Heart right ventricle (tissue), 16 donors: ENCODE results near the gene RAB14. TPM values are rescaled to one million over a fixed set of nuclear protein-coding genes. Genes with fewer than 3 reads are reported as not detected.

Experiments
- ATAC-seq, 8 donors: fragments of 200-7000 bp; cut with Tn5 transposase; one replicate each; pipeline ENCODE4 v1.9.1; 2020; ENCODE audit warnings: mild to moderate bottlenecking in 8 of 8, moderate library complexity in 8 of 8, moderate number of reproducible peaks in 1 of 8
- DNase-seq, 2 donors: peaks; one replicate each; pipeline ENCODE4 v3.0.0-alpha.2; 2020
- H3K27ac ChIP-seq, 10 donors: fragments of 200-600 bp; sonication (generic) in 2 of 10; one replicate each; pipeline versions ENCODE4 v1.5.0 to v1.8.0; 2020 to 2022; ENCODE audit warnings: mild to moderate bottlenecking in 3 of 10
- H3K27me3 ChIP-seq, 7 donors: fragments of 200-600 bp; one replicate each; pipeline ENCODE4 v1.8.0; 2021 to 2022; ENCODE audit warnings: mild to moderate bottlenecking in 2 of 7
- H3K36me3 ChIP-seq, 9 donors: fragments of 200-600 bp; sonication (generic) in 1 of 9; one replicate each; pipeline versions ENCODE4 v1.5.0 to v1.8.0; 2020 to 2022; ENCODE audit warnings: mild to moderate bottlenecking in 2 of 9
- H3K4me1 ChIP-seq, 9 donors: fragments of 200-600 bp; sonication (generic) in 1 of 9; one replicate each; pipeline versions ENCODE4 v1.5.0 to v1.8.0; 2020 to 2022; ENCODE audit warnings: mild to moderate bottlenecking in 4 of 9
- H3K4me3 ChIP-seq, 10 donors: fragments of 200-600 bp; sonication (generic) in 2 of 10; one replicate each; pipeline versions ENCODE4 v1.5.0 to v1.8.0; 2020 to 2022; ENCODE audit warnings: mild to moderate bottlenecking in 7 of 10, moderate library complexity in 2 of 10
- H3K9me3 ChIP-seq, 11 donors: fragments of 200-600 bp in 10 of 11; sonication (generic) in 2 of 11; one replicate each; pipeline versions ENCODE4 v1.5.0 to v1.8.0; 2013 to 2022; ENCODE audit warnings: mild to moderate bottlenecking in 2 of 11, control low read depth in 1 of 11, moderate library complexity in 1 of 11
- CTCF ChIP-seq, 9 donors: fragments of 200-600 bp; sonication (generic) in 2 of 9; IDR thresholded peaks; one replicate each; pipeline versions ENCODE4 v1.5.0 to v1.8.0; 2021 to 2022; ENCODE audit warnings: antibody characterized with exemption in 9 of 9, mild to moderate bottlenecking in 5 of 9, moderate library complexity in 1 of 9
- WGBS, 2 donors: extraction: QIAGEN DNeasy Blood & Tissue Kit; methylation state at CpG; one replicate each; pipeline ENCODE4 v1.1.7; 2013; ENCODE audit warnings: inconsistent platforms in 1 of 2; 5-methylcytosine and 5-hydroxymethylcytosine counted together
- intact Hi-C, 10 donors: fragments of 100-400 bp; cut with DNase I; formaldehyde crosslinking; loops; one replicate each; pipeline versions ENCODE4 v1.11.1 to v1.14.2; 2022
- polyA plus RNA-seq, 2 donors: library from polyadenylated mRNA; stranded (reverse); fragments of 200-250 nt; gene quantifications; one replicate each; pipeline ENCODE4 v1.2.3, GENCODE V29; 2013
- total RNA-seq, 10 donors: library from RNA; stranded (reverse); fragmentation: NEBNext Ultra II Directional in 3 of 10; extraction: Animal tissue kit (Norgen Biotek cat#: 25700) in 3 of 10; gene quantifications; one replicate each; pipeline versions ENCODE4 v1.2.1 to v1.2.4, GENCODE V29; 2021 to 2023
- donor health status: Arrhythmogenic right ventricular cardiomyopathy.
- donor health status: ischemic (EF 13 %, LVEDD 7.1; RV severe dilation, severe dysfunction).
- donor health status: healthy with polysubstance abuse.
- donor health status: DM: no; HTN: yes; CAD: no.
- donor health status: DM: no; HTN: no; CAD: no.
- donor health status: ischemic (EF 25% LVEDD 6.9; RV normal size, moderate dysfunction).
- donor health status: ischemic (EF 25% LVEDD 5.7; RV mildly dilated, moderate dysfunction).
- donor health status: healthy.
- donor health status: DM: yes; HTN: yes; CAD: no.
- donor health status: Ischemic cardiomyopathy.
- donor health status: ischemic (EF 35%, LVEDD 5.7; RV mildly dilated, moderate dysfunction).
- donor health status: nonischemic (EF 11% LVEDD 7.7; RV severe dilation, severe dysfunction).
- donor health status: DM: yes; HTN: yes; CAD: no.
- donor health status: PGD.
- donor health status: ischemic (EF 29% LVEDD 5.4; RV normal size, mild dysfunction).
- donor health status: nonischemic (EF 23%, LVEDD 6.1; RV moderate dilation, normal function).

RAB14 gene
- total and polyA plus RNA-seq, 12 donors: 17.6 to 60.7 (median 51.5) TPM

GRCh38 chr9:121178676-121179372 lies 22.8 kb downstream of the RAB14 start:
- DNase-seq (no peak), ATAC-seq (no peak)
- intact Hi-C loops: no loop called here
- Histone ChIP-seq H3K9me3 (no peaks in the 10 kb centered on the region), H3K4me1 (peaks cover 0 to 37% (median 19%) of the 10 kb centered on the region in 9 donors), H3K36me3 (peaks cover 0 to 100% (median 20%) of the 10 kb centered on the region in 9 donors), H3K27ac (no peak overlapping the region), H3K4me3 (no peak overlapping the region), H3K27me3 (no peaks in the 10 kb centered on the region)
- TF ChIP-seq CTCF (IDR thresholded peaks at IDR 0.05): no peak
- 91 to 93% methylated on average over 6 of the region's 6 CpGs for WGBS, 2 donors

GRCh38 chr9:121173501-121173900 lies 28.2 kb downstream of the RAB14 start:
- peaks cover 0 to 5% (median 0%) of the 10 kb centered on the region in 9 donors for H3K4me1 ChIP-seq
- no peaks in the 10 kb centered on the region for H3K9me3 ChIP-seq
- no peak for TF ChIP-seq CTCF (IDR thresholded peaks at IDR 0.05)
- H3K27me3 ChIP-seq: no peaks in the 10 kb centered on the region
- intact Hi-C loops: no loop called here
- H3K27ac ChIP-seq: no peak overlapping the region
- 95 to 96% methylated on average over 7 of the region's 7 CpGs for WGBS, 2 donors
- no peak overlapping the region for H3K4me3 ChIP-seq
- ATAC-seq (no peak), DNase-seq (no peak)
- H3K36me3 ChIP-seq: peaks cover 0 to 100% (median 47%) of the 10 kb centered on the region in 9 donors

GRCh38 chr9:121172726-121173487 lies 28.8 kb downstream of the RAB14 start:
- H3K4me1 ChIP-seq: peaks cover 0 to 5% (median 0%) of the 10 kb centered on the region in 9 donors
- DNase-seq (no peak), ATAC-seq (no peak)
- peaks cover 0 to 100% (median 51%) of the 10 kb centered on the region in 9 donors for H3K36me3 ChIP-seq
- intact Hi-C loops: no loop called here
- H3K9me3 ChIP-seq: no peaks in the 10 kb centered on the region
- H3K27ac ChIP-seq: no peak overlapping the region
- H3K27me3 ChIP-seq: no peaks in the 10 kb centered on the region
- TF ChIP-seq CTCF (IDR thresholded peaks at IDR 0.05): no peak
- 96 to 97% methylated on average over 1 of the region's 1 CpG for WGBS, 2 donors
- H3K4me3 ChIP-seq: no peak overlapping the region

- peaks cover 0 to 100% (median 53%) of the 10 kb centered on the region in 9 donors for H3K36me3 ChIP-seq
These were observed 30.4 kb downstream of the RAB14 start for GRCh38 chr9:121171236-121171635.

More at GRCh38 chr9:121171236-121171635, 30.4 kb downstream of the RAB14 start:
- Histone ChIP-seq H3K27ac (no peak overlapping the region), H3K4me3 (no peak overlapping the region), H3K9me3 (no peaks in the 10 kb centered on the region), H3K27me3 (no peaks in the 10 kb centered on the region), H3K4me1 (peaks cover 0 to 5% (median 0%) of the 10 kb centered on the region in 9 donors)
- no peak for TF ChIP-seq CTCF (IDR thresholded peaks at IDR 0.05)
- DNase-seq (no peak), ATAC-seq (no peak)
- intact Hi-C loops: no loop called here
- 74 to 84% methylated on average over 5 of the region's 5 CpGs for WGBS, 2 donors
